K562 (cell line): Measurements from ENCODE around the gene ANKRD6.
"Not testable (repeated sequence)": the region's sequence is repeated elsewhere in the genome, so short reads cannot be mapped to it uniquely, and the experiment has no call there.

Experiments used
- BHLHE40 ChIP-seq: IDR thresholded peaks from 2 replicates; pipeline ENCODE4 v1.6.1; 2011; ENCODE audit warnings: low read length, improper control_type of control experiment
- CREB1 ChIP-seq, 2 experiments: sonication (generic) in 1 of 2; formaldehyde crosslinking in 1 of 2; IDR thresholded peaks; 2 replicates each; pipeline versions ENCODE4 v1.6.1 to v1.8.0; 2012 to 2022; ENCODE audit warnings: inconsistent platforms in 1 of 2, mild to moderate bottlenecking in 1 of 2, missing genetic modification reagents in 1 of 2, moderate library complexity in 1 of 2
- KAT7 ChIP-seq: sonication (generic); formaldehyde crosslinking; IDR thresholded peaks from 2 replicates; pipeline ENCODE4 v1.8.0; 2022; ENCODE audit warnings: missing genetic modification reagents, mild to moderate bottlenecking, borderline replicate concordance
- POLR2A ChIP-seq: fragments of 450-650 bp; conservative IDR thresholded peaks from 2 replicates; pipeline ENCODE4 v1.6.1; 2016
- SAFB2 ChIP-seq: fragments of 200-400 bp; formaldehyde crosslinking; IDR thresholded peaks from 2 replicates; pipeline ENCODE4 v1.6.1; 2018; ENCODE audit warnings: borderline replicate concordance, low read length, low read depth, moderate library complexity; ENCODE audit not compliant: severe bottlenecking
- ZNF551 ChIP-seq: fragments of 250-450 bp; sonication (Bioruptor Pico); IDR thresholded peaks from 2 replicates; pipeline ENCODE4 v1.5.0; 2021; ENCODE audit warnings: mild to moderate bottlenecking, moderate library complexity
- ZNF76 ChIP-seq: fragments of 250-450 bp; sonication (Bioruptor Pico); IDR thresholded peaks from 2 replicates; pipeline ENCODE4 v1.4.0; 2020; ENCODE audit warnings: mild to moderate bottlenecking, moderate library complexity, borderline replicate concordance
- TF ChIP-seq, protein P1 (sequence below): fragments of 450-650 bp; IDR thresholded peaks from 2 replicates; pipeline ENCODE4 v1.6.1; 2016; ENCODE audit warnings: low read depth, mild to moderate bottlenecking, moderate library complexity
- TF ChIP-seq, protein P2 (sequence below): fragments of 450-650 bp; formaldehyde crosslinking; IDR thresholded peaks from 2 replicates; pipeline ENCODE4 v1.4.0; 2020; ENCODE audit warnings: mild to moderate bottlenecking, moderate library complexity
- TF ChIP-seq, protein P3 (sequence below): sonication (generic); formaldehyde crosslinking; IDR thresholded peaks from 2 replicates; pipeline ENCODE4 v1.8.0; 2023; ENCODE audit warnings: mild to moderate bottlenecking, missing genetic modification reagents

DNA sequence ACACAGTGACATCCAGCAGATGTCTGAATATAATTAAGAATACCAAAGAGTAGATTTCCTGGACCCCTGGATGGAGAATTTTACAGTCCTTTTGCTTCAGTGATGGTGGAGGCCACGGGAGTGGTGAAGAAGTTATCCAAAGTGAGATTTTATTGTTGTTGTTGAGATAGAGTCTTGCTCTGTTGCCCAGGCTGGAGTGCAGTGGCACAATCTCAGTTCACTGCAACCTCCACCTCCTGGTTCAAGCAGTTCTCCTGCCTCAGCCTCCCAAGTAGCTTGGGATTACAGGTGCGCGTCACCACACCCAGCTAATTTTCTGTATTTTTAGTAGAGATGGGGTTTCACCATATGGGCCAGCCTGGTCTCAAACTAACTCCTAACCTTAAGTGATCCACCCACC, 208.6 kb downstream of the ANKRD6 start:
- TF ChIP-seq CREB1 (IDR thresholded peaks at IDR 0.05); CREB1 (CRISPR knock-in tag; IDR thresholded peaks at IDR 0.05); ZNF551 (CRISPR knock-in tag); ZNF76 (CRISPR knock-in tag); BHLHE40; SAFB2; KAT7 (CRISPR knock-in tag): not testable (repeated sequence)
- TF ChIP-seq, protein P1, sequence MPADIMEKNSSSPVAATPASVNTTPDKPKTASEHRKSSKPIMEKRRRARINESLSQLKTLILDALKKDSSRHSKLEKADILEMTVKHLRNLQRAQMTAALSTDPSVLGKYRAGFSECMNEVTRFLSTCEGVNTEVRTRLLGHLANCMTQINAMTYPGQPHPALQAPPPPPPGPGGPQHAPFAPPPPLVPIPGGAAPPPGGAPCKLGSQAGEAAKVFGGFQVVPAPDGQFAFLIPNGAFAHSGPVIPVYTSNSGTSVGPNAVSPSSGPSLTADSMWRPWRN: not testable (repeated sequence)
- 0 out of 2 replicates have a peak, but pooled peaks have one; percentile 25 for TF ChIP-seq POLR2A
- TF ChIP-seq, protein P2, sequence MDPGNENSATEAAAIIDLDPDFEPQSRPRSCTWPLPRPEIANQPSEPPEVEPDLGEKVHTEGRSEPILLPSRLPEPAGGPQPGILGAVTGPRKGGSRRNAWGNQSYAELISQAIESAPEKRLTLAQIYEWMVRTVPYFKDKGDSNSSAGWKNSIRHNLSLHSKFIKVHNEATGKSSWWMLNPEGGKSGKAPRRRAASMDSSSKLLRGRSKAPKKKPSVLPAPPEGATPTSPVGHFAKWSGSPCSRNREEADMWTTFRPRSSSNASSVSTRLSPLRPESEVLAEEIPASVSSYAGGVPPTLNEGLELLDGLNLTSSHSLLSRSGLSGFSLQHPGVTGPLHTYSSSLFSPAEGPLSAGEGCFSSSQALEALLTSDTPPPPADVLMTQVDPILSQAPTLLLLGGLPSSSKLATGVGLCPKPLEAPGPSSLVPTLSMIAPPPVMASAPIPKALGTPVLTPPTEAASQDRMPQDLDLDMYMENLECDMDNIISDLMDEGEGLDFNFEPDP (CRISPR knock-in tag): not testable (repeated sequence)
- TF ChIP-seq, protein P3, sequence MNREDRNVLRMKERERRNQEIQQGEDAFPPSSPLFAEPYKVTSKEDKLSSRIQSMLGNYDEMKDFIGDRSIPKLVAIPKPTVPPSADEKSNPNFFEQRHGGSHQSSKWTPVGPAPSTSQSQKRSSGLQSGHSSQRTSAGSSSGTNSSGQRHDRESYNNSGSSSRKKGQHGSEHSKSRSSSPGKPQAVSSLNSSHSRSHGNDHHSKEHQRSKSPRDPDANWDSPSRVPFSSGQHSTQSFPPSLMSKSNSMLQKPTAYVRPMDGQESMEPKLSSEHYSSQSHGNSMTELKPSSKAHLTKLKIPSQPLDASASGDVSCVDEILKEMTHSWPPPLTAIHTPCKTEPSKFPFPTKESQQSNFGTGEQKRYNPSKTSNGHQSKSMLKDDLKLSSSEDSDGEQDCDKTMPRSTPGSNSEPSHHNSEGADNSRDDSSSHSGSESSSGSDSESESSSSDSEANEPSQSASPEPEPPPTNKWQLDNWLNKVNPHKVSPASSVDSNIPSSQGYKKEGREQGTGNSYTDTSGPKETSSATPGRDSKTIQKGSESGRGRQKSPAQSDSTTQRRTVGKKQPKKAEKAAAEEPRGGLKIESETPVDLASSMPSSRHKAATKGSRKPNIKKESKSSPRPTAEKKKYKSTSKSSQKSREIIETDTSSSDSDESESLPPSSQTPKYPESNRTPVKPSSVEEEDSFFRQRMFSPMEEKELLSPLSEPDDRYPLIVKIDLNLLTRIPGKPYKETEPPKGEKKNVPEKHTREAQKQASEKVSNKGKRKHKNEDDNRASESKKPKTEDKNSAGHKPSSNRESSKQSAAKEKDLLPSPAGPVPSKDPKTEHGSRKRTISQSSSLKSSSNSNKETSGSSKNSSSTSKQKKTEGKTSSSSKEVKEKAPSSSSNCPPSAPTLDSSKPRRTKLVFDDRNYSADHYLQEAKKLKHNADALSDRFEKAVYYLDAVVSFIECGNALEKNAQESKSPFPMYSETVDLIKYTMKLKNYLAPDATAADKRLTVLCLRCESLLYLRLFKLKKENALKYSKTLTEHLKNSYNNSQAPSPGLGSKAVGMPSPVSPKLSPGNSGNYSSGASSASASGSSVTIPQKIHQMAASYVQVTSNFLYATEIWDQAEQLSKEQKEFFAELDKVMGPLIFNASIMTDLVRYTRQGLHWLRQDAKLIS: not testable (repeated sequence)
